HepG2 (cell line): ENCODE data around the gene RASSF9. TPM values are rescaled to one million over a fixed set of nuclear protein-coding genes. Genes with fewer than 3 reads are reported as not detected.

Source experiments
- ATAC-seq: fragments of 200-7000 bp; cut with Tn5 transposase; 3 replicates; pipeline ENCODE4 v1.9.1; 2020; ENCODE audit warnings: mild to moderate bottlenecking, moderate library complexity
- BruUV-seq: library from RNA; stranded (reverse); fragments of 400-500 nt; replicated peaks from 2 replicates; lab custom pipeline; 2021; lab: Mats Ljungman, UMichigan
- CTCF ChIA-PET: fragments of 300-600 bp; formaldehyde crosslinking; extraction: SDS; loops from one replicate; lab custom pipeline; 2021; ENCODE audit warnings: low total read pairs, inconsistent platforms, low intra/inter-chr PET ratio; lab: Yijun Ruan, JAX
- POLR2A ChIA-PET: fragments of 350-600 bp; sonication (Branson Sonifier 250); formaldehyde crosslinking; loops from one replicate; lab custom pipeline; 2020; ENCODE audit warnings: antibody characterized with exemption, inconsistent platforms; lab: Yijun Ruan, JAX
- DNase-seq: peaks from one replicate; pipeline ENCODE4 v3.0.0-alpha.2; 2015; ENCODE audit warnings: low spot score
- FAIRE-seq: peaks from 3 replicates; lab custom pipeline; 2011; peaks lifted over from hg19 to GRCh38; lab: Jason Lieb, UNC
- H2AFZ ChIP-seq: one replicate; pipeline ENCODE4 v1.6.1; 2011; ENCODE audit warnings: low read length, inconsistent platforms
- H3K27ac ChIP-seq: fragments of 300-600 bp; 3 replicates; pipeline ENCODE4 v1.8.0; 2011; ENCODE audit warnings: mixed run types, mild to moderate bottlenecking, mixed read lengths, low read length, inconsistent platforms; ENCODE audit not compliant: insufficient read depth; ENCODE audit errors: extremely low read length
- H3K27me3 ChIP-seq, 2 experiments: fragments of 200-600 bp in 1 of 2; 2 replicates in 1 of 2; 3 replicates in 1 of 2; pipeline versions ENCODE4 v1.6.0 to v1.8.0; 2011; ENCODE audit warnings: low read length in 2 of 2, mild to moderate bottlenecking in 2 of 2, moderate library complexity in 2 of 2, inconsistent platforms in 1 of 2; ENCODE audit not compliant: insufficient read depth in 2 of 2, control insufficient read depth in 1 of 2
- H3K36me3 ChIP-seq, 2 experiments: fragments of 200-600 bp in 1 of 2; replicated peaks in 1 of 2; 2 replicates in 1 of 2; 3 replicates in 1 of 2; pipeline versions ENCODE4 v1.5.1 to v1.8.0; 2011; ENCODE audit warnings: low read length in 2 of 2, inconsistent platforms in 1 of 2; ENCODE audit not compliant: insufficient read depth in 2 of 2, control insufficient read depth in 1 of 2
- H3K4me1 ChIP-seq: 2 replicates; pipeline ENCODE4 v1.5.1; 2012; ENCODE audit warnings: low read length, inconsistent platforms; ENCODE audit not compliant: insufficient read depth
- H3K4me2 ChIP-seq: 2 replicates; pipeline ENCODE4 v1.6.0; 2011; ENCODE audit warnings: low read depth, low read length, inconsistent platforms
- H3K4me3 ChIP-seq, 3 experiments: fragments of 200-600 bp in 1 of 3; sonication (generic), shearing (Covaris generic) in 1 of 3; replicated peaks in 1 of 3; 2 replicates each; pipeline ENCODE4 v1.5.1; 2011 to 2016; ENCODE audit warnings: low read length in 3 of 3, inconsistent platforms in 2 of 3, low read depth in 2 of 3, mild to moderate bottlenecking in 2 of 3, control low read depth in 1 of 3, mixed read lengths in 1 of 3; ENCODE audit not compliant: insufficient read depth in 1 of 3
- H3K79me2 ChIP-seq: one replicate; pipeline ENCODE4 v1.6.1; 2011; ENCODE audit warnings: low read length, inconsistent platforms; ENCODE audit not compliant: insufficient read depth
- H3K9ac ChIP-seq: 2 replicates; pipeline ENCODE4 v1.6.0; 2011; ENCODE audit warnings: mild to moderate bottlenecking, low read depth, low read length, inconsistent platforms; ENCODE audit not compliant: insufficient read depth
- H3K9me3 ChIP-seq: 2 replicates; pipeline ENCODE4 v1.5.1; 2012; ENCODE audit warnings: mild to moderate bottlenecking, low read length
- H4K20me1 ChIP-seq: 2 replicates; pipeline ENCODE4 v1.6.0; 2011; ENCODE audit warnings: inconsistent platforms, mild to moderate bottlenecking, low read length, moderate library complexity; ENCODE audit not compliant: insufficient read depth
- CBX1 ChIP-seq: IDR thresholded peaks from one replicate; pipeline ENCODE4 v1.6.1; 2016; ENCODE audit warnings: antibody characterized with exemption, low read depth
- EEA1 ChIP-seq: sonication (generic); formaldehyde crosslinking; IDR thresholded peaks from 2 replicates; pipeline ENCODE4 v1.5.1; 2020; ENCODE audit warnings: mild to moderate bottlenecking, missing genetic modification reagents, borderline replicate concordance
- IKZF1 ChIP-seq: fragments of 450-650 bp; IDR thresholded peaks from 2 replicates; pipeline ENCODE4 v1.7.1; 2016
- PTBP1 ChIP-seq: fragments of 200-400 bp; formaldehyde crosslinking; IDR thresholded peaks from 2 replicates; pipeline ENCODE4 v1.6.1; 2018; ENCODE audit warnings: low read length, low read depth; ENCODE audit not compliant: poor library complexity, severe bottlenecking
- RAD21 ChIP-seq: fragments of 450-650 bp; formaldehyde crosslinking; IDR thresholded peaks from 2 replicates; pipeline ENCODE4 v1.5.0; 2020; ENCODE audit warnings: mild to moderate bottlenecking
- SATB2 ChIP-seq: sonication (generic); formaldehyde crosslinking; IDR thresholded peaks from 2 replicates; pipeline ENCODE4 v1.5.0; 2020; ENCODE audit warnings: missing genetic modification reagents
- SIN3B ChIP-seq: fragments of 150-350 bp; IDR thresholded peaks from 2 replicates; pipeline ENCODE4 v1.6.1; 2014; ENCODE audit warnings: low read length
- SIX4 ChIP-seq: sonication (generic); formaldehyde crosslinking; IDR thresholded peaks from 2 replicates; pipeline ENCODE4 v1.4.0; 2020; ENCODE audit warnings: missing genetic modification reagents
- SMC3 ChIP-seq: IDR thresholded peaks from 2 replicates; pipeline ENCODE4 v1.6.1; 2011; ENCODE audit warnings: low read length, improper control_type of control experiment
- STAG1 ChIP-seq: sonication (generic); formaldehyde crosslinking; IDR thresholded peaks from 2 replicates; pipeline ENCODE4 v1.4.0; 2020; ENCODE audit warnings: missing genetic modification reagents
- ZNF367 ChIP-seq: sonication (generic); formaldehyde crosslinking; IDR thresholded peaks from 2 replicates; pipeline ENCODE4 v1.4.0; 2020; ENCODE audit warnings: missing genetic modification reagents, borderline replicate concordance
- ZNF556 ChIP-seq: sonication (generic); formaldehyde crosslinking; IDR thresholded peaks from 2 replicates; pipeline ENCODE4 v1.4.0; 2020; ENCODE audit warnings: mild to moderate bottlenecking, missing genetic modification reagents, borderline replicate concordance
- ZNF564 ChIP-seq: sonication (generic); formaldehyde crosslinking; IDR thresholded peaks from 2 replicates; pipeline ENCODE4 v1.8.1; 2023; ENCODE audit warnings: mild to moderate bottlenecking, missing genetic modification reagents
- ZNF629 ChIP-seq: sonication (generic); formaldehyde crosslinking; conservative IDR thresholded peaks from 2 replicates; pipeline ENCODE4 v1.5.0; 2020; ENCODE audit warnings: missing genetic modification reagents
- WGBS: methylation state at CpG from one replicate; pipeline ENCODE4 v1.1.6; 2017; ENCODE audit warnings: low lambda C conversion rate; 5-methylcytosine and 5-hydroxymethylcytosine counted together
- in situ Hi-C: cut with HindIII; loops from 2 replicates; pipeline ENCODE4 v1.10.0; 2017; ENCODE audit warnings: low pct_unique_long_range_greater_than_20kb; ENCODE audit not compliant: extremely low pct_ligation_motif_present
- intact Hi-C: fragments of 100-400 bp; cut with micrococcal nuclease; formaldehyde crosslinking; loops from one replicate; pipeline ENCODE4 v1.10.0; 2022; ENCODE audit not compliant: unreplicated experiment
- polyA plus RNA-seq, 8 experiments: library from polyadenylated mRNA; depleted of rRNA in 3 of 8; stranded (reverse) in 7 of 8; unstranded in 1 of 8; fragments of >200 nt; fragmentation: Illumina TruSeq in 4 of 8; extraction: Trizol in 4 of 8; gene quantifications; 2 replicates each; pipeline versions ENCODE4 v1.2.1 to v1.2.3, GENCODE V29; 2011 to 2016; ENCODE audit warnings: low read depth in 4 of 8, missing spikeins in 1 of 8, mixed read lengths in 1 of 8; ENCODE audit not compliant: insufficient read depth in 1 of 8
- total RNA-seq, 5 experiments: library from RNA; depleted of rRNA; stranded (reverse); fragments of >200 nt; fragmentation: Illumina TruSeq; extraction: Trizol; gene quantifications; 2 replicates each; pipeline ENCODE4 v1.2.3, GENCODE V29; 2016; ENCODE audit warnings: low read depth in 1 of 5
- TF ChIP-seq, protein P1 (sequence below): sonication (generic); formaldehyde crosslinking; IDR thresholded peaks from 2 replicates; pipeline ENCODE4 v1.4.0; 2020; ENCODE audit warnings: missing genetic modification reagents; ENCODE audit errors: not compliant biosample characterization
- TF ChIP-seq, protein P2 (sequence below): sonication (generic); formaldehyde crosslinking; IDR thresholded peaks from 2 replicates; pipeline ENCODE4 v1.8.1; 2023; ENCODE audit warnings: mild to moderate bottlenecking, inconsistent platforms, moderate library complexity, missing genetic modification reagents, borderline replicate concordance
- TF ChIP-seq, protein P3 (sequence below): conservative IDR thresholded peaks from 2 replicates; pipeline ENCODE4 v1.6.1; 2018; ENCODE audit warnings: missing genetic modification reagents
- TF ChIP-seq, protein P4 (sequence below): sonication (generic); formaldehyde crosslinking; IDR thresholded peaks from 2 replicates; pipeline ENCODE4 v1.5.0; 2020; ENCODE audit warnings: mild to moderate bottlenecking, missing genetic modification reagents, moderate library complexity

RASSF9 gene
- total and polyA plus RNA-seq, 2 of the 13 experiments (the other 11 are each of a cell fraction or from before 2014, with no cell fraction given): not detected

DNA sequence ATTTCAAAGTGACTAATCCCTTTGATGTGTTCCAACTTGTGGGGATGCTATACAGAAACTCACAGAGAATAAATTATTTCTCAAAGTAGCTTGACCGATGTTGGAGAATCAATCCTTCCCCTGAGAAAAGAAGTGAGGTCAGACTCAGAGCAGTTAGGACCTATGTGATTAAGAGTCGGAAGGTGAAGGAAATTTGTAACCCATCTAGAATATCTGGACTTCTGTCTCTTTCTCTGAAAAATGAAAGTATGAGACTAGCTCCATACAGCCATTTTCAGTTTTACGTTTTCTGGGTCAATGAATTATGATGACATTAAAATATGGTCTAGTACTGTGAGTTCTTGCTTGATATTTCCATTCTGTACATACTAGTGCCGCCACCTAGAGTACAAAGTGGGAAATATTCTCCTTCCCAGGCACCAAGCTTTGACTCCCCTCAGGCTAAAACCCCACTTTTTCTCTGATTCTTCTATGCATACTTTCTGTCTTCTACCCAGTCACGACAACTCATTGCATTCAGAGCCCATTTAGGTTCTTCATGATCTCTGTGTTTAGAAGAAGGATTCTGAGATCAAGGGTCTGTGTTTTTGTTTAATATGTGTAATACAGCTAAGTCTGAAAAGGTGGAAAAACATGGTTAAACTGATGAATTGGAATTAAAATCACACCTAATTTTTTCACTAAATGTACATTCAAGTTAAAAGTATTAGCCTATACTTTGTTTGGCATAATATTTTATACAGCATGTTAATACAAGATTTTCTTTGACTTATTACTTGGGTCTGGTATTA is 31.0 kb upstream of the RASSF9 start:
- intact Hi-C loops (loop anchor here (1.0 to 2.0 kb wide), 3 partner anchors 292 to 442 kb away; no protein-coding TSS in a partner anchor), in situ Hi-C loops (loop anchor here (5.0 kb wide), 1 partner anchor 290 kb away; no protein-coding TSS in a partner anchor)
- POLR2A ChIA-PET: interaction anchor here (0.6 kb wide), 1 partner anchor 9 kb away, joined by 4 read pairs; no protein-coding TSS in a partner anchor
- no peak overlapping the region for H3K9ac ChIP-seq
- H3K36me3 ChIP-seq: no peaks in the 10 kb centered on the region
- H3K4me1 ChIP-seq: no peaks in the 10 kb centered on the region
- H3K79me2 ChIP-seq: no peaks in the 10 kb centered on the region
- FAIRE-seq (peak; percentile 60), DNase-seq (peak; percentile 48), ATAC-seq (peak; percentile 84)
- WGBS: 18% methylated on average over 5 of the region's 5 CpGs
- no peak overlapping the region for H3K4me3 ChIP-seq
- BruUV-seq: no TSS peak
- H4K20me1 ChIP-seq: no peaks in the 10 kb centered on the region
- H3K4me2 ChIP-seq: no peak overlapping the region
- no peak overlapping the region for H2AFZ ChIP-seq
- no peaks in the 10 kb centered on the region for H3K27me3 ChIP-seq
- CTCF ChIA-PET: interaction anchor here (1.3 to 2.2 kb wide), 3 partner anchors 292 to 399 kb away, joined by 7 to 11 read pairs (median 8); no protein-coding TSS in a partner anchor
- TF ChIP-seq ZNF367 (CRISPR knock-in tag) (no peak), ZNF564 (CRISPR knock-in tag) (no peak), SMC3 (peak; percentile 65), CBX1 (no peak), PTBP1 (no peak), ZNF556 (CRISPR knock-in tag) (no peak), SATB2 (CRISPR knock-in tag) (no peak), SIX4 (no peak), ZNF629 (CRISPR knock-in tag) (no peak), RAD21 (0 out of 2 replicates have a peak, but pooled peaks have one; percentile 34), EEA1 (CRISPR knock-in tag) (no peak), IKZF1 (no peak), SIN3B (no peak), STAG1 (CRISPR knock-in tag) (peak; percentile 78)
- TF ChIP-seq, protein P1, sequence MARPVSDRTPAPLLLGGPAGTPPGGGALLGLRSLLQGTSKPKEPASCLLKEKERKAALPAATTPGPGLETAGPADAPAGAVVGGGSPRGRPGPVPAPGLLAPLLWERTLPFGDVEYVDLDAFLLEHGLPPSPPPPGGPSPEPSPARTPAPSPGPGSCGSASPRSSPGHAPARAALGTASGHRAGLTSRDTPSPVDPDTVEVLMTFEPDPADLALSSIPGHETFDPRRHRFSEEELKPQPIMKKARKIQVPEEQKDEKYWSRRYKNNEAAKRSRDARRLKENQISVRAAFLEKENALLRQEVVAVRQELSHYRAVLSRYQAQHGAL (CRISPR knock-in tag): no peak
- TF ChIP-seq, protein P2, sequence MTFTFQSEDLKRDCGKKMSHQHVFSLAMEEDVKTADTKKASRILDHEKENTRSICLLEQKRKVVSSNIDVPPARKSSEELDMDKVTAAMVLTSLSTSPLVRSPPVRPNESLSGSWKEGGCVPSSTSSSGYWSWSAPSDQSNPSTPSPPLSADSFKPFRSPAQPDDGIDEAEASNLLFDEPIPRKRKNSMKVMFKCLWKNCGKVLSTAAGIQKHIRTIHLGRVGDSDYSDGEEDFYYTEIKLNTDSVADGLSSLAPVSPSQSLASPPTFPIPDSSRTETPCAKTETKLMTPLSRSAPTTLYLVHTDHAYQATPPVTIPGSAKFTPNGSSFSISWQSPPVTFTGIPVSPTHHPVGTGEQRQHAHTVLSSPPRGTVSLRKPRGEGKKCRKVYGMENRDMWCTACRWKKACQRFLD (CRISPR knock-in tag): no peak
- TF ChIP-seq, protein P3, sequence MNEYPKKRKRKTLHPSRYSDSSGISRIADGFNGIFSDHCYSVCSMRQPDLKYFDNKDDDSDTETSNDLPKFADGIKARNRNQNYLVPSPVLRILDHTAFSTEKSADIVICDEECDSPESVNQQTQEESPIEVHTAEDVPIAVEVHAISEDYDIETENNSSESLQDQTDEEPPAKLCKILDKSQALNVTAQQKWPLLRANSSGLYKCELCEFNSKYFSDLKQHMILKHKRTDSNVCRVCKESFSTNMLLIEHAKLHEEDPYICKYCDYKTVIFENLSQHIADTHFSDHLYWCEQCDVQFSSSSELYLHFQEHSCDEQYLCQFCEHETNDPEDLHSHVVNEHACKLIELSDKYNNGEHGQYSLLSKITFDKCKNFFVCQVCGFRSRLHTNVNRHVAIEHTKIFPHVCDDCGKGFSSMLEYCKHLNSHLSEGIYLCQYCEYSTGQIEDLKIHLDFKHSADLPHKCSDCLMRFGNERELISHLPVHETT (CRISPR knock-in tag): no peak
- TF ChIP-seq, protein P4, sequence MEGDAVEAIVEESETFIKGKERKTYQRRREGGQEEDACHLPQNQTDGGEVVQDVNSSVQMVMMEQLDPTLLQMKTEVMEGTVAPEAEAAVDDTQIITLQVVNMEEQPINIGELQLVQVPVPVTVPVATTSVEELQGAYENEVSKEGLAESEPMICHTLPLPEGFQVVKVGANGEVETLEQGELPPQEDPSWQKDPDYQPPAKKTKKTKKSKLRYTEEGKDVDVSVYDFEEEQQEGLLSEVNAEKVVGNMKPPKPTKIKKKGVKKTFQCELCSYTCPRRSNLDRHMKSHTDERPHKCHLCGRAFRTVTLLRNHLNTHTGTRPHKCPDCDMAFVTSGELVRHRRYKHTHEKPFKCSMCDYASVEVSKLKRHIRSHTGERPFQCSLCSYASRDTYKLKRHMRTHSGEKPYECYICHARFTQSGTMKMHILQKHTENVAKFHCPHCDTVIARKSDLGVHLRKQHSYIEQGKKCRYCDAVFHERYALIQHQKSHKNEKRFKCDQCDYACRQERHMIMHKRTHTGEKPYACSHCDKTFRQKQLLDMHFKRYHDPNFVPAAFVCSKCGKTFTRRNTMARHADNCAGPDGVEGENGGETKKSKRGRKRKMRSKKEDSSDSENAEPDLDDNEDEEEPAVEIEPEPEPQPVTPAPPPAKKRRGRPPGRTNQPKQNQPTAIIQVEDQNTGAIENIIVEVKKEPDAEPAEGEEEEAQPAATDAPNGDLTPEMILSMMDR (CRISPR knock-in tag): peak; percentile 74
- TF ChIP-seq, all 625 proteins: peak for 4
- H3K9me3 ChIP-seq: no peaks in the 10 kb centered on the region
- H3K27ac ChIP-seq: no peak overlapping the region
